Measurements from ENCODE around the gene CAST. TPM values are rescaled to one million over a fixed set of nuclear protein-coding genes. Genes with fewer than 3 reads are reported as not detected.
A peak's percentile ranks its signal among the peaks of the same experiment; 100 is the strongest.
"Not testable (repeated sequence)": the region's sequence is repeated elsewhere in the genome, so short reads cannot be mapped to it uniquely, and the experiment has no call there.

CAST gene
- total RNA-seq, 1 donor from 2014 or later = 183 TPM

GRCh38 chr5:96743805-96744204, 81.6 kb downstream of the CAST start:
- DNase-seq (ENCODE audit: low read depth) = no peak

GRCh38 chr5:96744218-96744617, 82.0 kb downstream of the CAST start:
- not testable (repeated sequence) for DNase-seq (ENCODE audit: low read depth)

GRCh38 chr5:96745025-96745424, 82.8 kb downstream of the CAST start:
- DNase-seq (ENCODE audit: low read depth) = no peak

GRCh38 chr5:96745844-96746531, 83.8 kb downstream of the CAST start:
- DNase-seq (ENCODE audit: low read depth) = peak; percentile 42

DNA sequence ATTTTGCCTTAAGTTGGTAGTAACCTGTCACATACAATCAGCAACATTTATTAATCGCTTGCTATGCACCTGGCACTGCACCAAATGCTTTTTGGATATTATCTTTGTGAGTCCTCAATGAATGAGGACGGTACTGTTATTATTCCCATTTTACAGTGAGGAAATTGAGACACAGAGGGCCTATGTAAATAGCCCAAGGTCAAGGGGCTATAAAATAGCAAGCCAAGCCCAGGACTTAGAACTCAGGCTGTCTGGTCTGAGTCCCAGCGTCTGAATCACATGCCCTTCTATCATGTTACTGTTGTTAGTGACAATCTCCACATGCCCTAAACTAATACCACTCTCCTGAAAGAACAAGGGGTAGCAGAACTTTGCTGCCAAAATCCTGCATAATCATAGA, 85.5 kb downstream of the CAST start:
- DNase-seq (ENCODE audit: low read depth) = no peak

GRCh38 chr5:96750110-96750822, 88.1 kb downstream of the CAST start:
- no peak for DNase-seq (ENCODE audit: low read depth)

- no peak for DNase-seq (ENCODE audit: low read depth)
Observed at GRCh38 chr5:96751203-96752169, 89.3 kb downstream of the CAST start.

GRCh38 chr5:96752341-96753016, 90.3 kb downstream of the CAST start:
- peak; percentile 76 for DNase-seq (ENCODE audit: low read depth)

GRCh38 chr5:96753017-96753397, 90.8 kb downstream of the CAST start:
- no peak for DNase-seq (ENCODE audit: low read depth)

DNA sequence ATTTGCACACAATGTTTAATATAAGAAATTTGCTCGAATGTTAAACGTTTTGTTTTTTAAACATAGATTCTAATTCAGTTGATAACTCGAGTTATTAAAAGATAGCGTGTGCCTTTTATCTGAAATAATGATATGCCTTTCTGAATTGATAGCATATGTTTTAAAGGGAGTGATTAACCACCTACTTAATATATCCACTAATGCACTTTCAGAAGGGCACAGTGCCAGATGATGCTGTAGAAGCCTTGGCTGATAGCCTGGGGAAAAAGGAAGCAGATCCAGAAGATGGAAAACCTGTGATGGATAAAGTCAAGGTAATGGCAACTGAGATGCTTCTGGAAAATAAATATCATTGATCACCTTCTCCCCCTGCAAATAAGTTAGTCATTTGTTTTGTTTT, 91.7 kb downstream of the CAST start:
- DNase-seq (ENCODE audit: low read depth) = no peak

DNA sequence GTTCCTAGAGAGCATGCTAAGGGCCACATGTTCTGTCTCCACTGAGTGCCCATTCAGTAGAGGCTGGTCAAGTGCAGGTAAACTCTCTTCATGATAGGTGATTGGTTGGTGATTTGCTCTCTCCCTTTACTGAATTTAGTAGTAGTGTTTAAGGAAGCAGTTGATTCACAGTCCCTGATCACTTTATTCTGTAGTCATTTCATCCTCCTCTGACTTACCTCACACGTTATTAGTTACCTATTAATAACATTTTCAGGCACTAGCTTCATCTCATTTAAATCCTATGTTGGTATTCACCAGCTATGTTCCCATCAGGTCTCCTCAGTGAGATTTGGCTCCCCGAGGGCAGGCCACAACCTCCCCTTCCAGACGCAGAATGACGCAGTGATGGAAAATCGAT, 93.7 kb downstream of the CAST start:
- no peak for DNase-seq (ENCODE audit: low read depth)

DNA sequence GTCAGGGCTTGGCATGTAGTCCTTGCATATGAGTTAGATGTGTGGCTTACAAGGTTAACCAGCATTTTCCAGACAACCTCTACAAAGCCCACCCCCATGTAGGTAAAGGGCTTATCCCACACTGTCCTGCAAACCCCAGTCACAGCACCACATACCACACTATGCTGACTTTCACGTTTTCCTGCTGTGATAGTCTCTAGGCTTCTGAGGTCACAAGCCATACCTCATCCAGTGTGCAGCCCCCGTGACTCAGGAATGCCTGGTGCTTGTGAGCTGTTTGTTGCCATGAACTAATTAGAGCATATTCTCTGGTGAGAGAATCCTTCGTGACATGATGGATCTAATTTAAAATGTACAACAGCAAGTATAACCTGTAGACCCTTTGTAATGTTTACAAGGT, 94.8 kb downstream of the CAST start:
- DNase-seq (ENCODE audit: low read depth) = no peak

DNA sequence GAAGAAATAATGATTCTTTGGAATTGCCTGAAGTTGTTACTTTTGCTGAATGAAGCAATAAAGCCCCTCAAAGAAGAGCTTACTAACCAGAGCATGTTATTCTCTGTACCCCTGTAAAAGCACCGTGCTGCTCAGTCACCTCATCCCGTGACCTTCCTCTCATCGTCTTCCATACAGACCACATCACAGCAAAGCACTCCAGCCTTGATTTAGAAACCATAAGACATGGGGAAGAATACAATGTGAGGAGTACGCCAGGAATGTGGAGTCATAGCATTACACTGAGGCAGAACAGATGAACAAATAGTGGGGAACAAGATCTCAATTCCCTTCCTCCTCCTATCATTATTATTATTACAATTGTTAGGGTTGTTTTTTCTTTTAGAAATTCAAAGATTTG, 96.4 kb downstream of the CAST start:
- DNase-seq (ENCODE audit: low read depth) = peak; percentile 84

- no peak for DNase-seq (ENCODE audit: low read depth)
Observed at GRCh38 chr5:96761618-96762017, 99.4 kb downstream of the CAST start.

GRCh38 chr5:96763026-96763425, 100.8 kb downstream of the CAST start:
- no peak for DNase-seq (ENCODE audit: low read depth)

DNA sequence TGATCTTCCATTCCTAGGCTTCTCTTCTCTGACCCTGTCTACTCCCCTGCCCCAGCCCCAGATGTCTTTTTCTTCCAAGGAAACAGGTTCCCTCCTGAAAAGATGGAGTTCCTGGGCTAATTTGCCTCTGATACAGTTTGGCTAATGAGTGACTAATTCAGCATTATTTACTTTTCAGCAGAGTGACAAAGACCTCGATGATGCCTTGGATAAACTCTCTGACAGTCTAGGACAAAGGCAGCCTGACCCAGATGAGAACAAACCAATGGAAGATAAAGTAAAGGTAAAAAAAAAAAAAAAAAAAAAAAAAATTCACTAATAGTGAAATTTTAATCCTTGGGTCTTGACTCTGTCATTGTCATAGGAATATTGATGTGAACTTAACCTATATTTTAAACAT, 102.9 kb downstream of the CAST start:
- no peak for DNase-seq (ENCODE audit: low read depth)

- no peak for DNase-seq (ENCODE audit: low read depth)
Observed at GRCh38 chr5:96768708-96769251, 106.6 kb downstream of the CAST start.

- no peak for DNase-seq (ENCODE audit: low read depth)
Observed at GRCh38 chr5:96771395-96771794, 109.2 kb downstream of the CAST start.

DNA sequence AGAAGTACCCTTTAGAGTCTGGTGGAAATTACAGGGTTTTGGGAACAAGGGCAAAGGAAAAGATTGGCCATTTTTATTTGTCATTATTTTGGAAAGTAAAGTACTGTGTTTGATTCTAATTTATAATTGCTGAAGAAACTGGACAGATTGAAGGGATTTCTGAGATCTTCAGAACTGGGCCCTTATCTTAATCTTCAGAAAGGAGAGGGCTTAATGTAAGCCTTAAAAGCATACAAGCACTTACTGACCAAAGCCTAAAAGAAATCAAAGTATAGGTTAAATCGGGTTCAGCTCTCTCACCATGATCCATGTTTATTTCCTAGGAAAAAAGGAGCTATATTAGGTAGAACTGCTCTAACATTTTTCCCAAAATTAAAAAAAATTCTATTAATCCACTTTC, 109.9 kb downstream of the CAST start:
- DNase-seq (ENCODE audit: low read depth) = no peak

GRCh38 chr5:96772542-96772941, 110.4 kb downstream of the CAST start:
- DNase-seq (ENCODE audit: low read depth) = no peak

- DNase-seq (ENCODE audit: low read depth) = no peak
Observed at GRCh38 chr5:96775050-96775449, 112.9 kb downstream of the CAST start.

Data from myocyte (in vitro differentiated cells).